ENCODE measurements around the gene PPARA.

PPARA gene

DNA sequence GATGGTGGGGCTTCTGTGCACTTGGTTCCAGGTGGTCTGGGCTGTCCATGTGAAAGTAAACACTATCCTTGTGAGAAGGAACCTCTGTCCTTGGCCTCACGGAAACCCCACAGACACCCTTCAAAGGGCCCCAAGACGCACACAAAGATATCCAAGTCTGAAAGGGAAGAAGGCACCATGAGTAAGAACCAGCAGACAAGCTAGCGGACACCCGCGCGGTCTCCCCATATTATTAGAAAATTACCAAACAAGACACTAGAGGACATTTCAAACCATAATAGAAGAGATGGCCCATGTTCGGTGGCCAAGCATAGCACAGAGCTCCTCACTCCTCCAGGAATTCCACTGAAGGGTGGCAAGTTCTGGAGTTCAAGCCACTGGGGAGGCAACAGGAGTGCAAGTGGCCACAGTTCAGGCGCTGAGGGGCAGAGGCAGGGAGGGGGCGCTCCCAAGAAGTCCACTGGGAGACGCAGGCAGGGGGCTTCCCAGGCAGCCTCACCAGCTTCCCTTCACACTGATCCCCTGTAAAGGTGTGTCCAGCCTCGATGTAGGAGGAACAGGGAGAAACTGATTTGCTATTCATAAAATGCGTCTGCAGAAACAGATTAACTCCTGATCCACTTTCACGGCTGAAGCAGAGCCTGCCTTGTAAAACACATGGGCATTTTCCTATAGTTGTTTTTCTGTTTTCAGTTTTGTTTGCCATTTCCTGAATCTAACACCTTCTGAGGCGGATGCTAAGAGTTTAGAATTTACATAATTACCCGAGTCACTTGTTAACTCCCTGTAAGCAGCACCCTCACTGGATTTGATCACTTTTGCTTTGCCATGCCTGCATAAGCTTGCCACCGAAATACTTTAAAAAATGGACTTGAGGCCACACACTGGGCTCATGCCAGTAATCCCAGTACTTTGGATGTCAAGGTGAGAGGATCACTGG, 9.1 kb upstream of the PPARA start:
- H4K20me1 ChIP-seq (ENCODE audit: insufficient read depth, low read length): no peaks in the 10 kb centered on the region
- H3K9ac ChIP-seq (ENCODE audit: low read length): no peak overlapping the region
- H3K4me1 ChIP-seq (ENCODE audit: insufficient read depth, low read length, severe bottlenecking): no peaks in the 10 kb centered on the region
- no peaks in the 10 kb centered on the region for H3K36me3 ChIP-seq (ENCODE audit: insufficient read depth, low read length)
- H3K4me3 ChIP-seq (ENCODE audit: low read depth, low read length, poor library complexity, severe bottlenecking): no peak overlapping the region
- H3K79me2 ChIP-seq (ENCODE audit: insufficient read depth, low read length): no peaks in the 10 kb centered on the region
- H3K27ac ChIP-seq (ENCODE audit: low read depth, low read length, poor library complexity, severe bottlenecking): no peak overlapping the region
- H2AFZ ChIP-seq (ENCODE audit: low read length): no peak overlapping the region
- H3K27me3 ChIP-seq (ENCODE audit: insufficient read depth, low read length): peaks cover 4% of the 10 kb centered on the region
- TF ChIP-seq, protein P1, sequence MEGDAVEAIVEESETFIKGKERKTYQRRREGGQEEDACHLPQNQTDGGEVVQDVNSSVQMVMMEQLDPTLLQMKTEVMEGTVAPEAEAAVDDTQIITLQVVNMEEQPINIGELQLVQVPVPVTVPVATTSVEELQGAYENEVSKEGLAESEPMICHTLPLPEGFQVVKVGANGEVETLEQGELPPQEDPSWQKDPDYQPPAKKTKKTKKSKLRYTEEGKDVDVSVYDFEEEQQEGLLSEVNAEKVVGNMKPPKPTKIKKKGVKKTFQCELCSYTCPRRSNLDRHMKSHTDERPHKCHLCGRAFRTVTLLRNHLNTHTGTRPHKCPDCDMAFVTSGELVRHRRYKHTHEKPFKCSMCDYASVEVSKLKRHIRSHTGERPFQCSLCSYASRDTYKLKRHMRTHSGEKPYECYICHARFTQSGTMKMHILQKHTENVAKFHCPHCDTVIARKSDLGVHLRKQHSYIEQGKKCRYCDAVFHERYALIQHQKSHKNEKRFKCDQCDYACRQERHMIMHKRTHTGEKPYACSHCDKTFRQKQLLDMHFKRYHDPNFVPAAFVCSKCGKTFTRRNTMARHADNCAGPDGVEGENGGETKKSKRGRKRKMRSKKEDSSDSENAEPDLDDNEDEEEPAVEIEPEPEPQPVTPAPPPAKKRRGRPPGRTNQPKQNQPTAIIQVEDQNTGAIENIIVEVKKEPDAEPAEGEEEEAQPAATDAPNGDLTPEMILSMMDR (IDR thresholded peaks at IDR 0.05; ENCODE audit: low read length): no peak
- TF ChIP-seq EZH2 (IDR thresholded peaks at IDR 0.05; ENCODE audit: borderline replicate concordance, low read length): no peak
- H3K9me3 ChIP-seq (ENCODE audit: low read length): no peaks in the 10 kb centered on the region
- H3F3A ChIP-seq (ENCODE audit: insufficient read depth, low read length): no peaks in the 10 kb centered on the region
- no peak overlapping the region for H3K4me2 ChIP-seq (ENCODE audit: low read length)
- no peaks in the 10 kb centered on the region for H3K9me2 ChIP-seq (ENCODE audit: low read depth, low read length)

DNA sequence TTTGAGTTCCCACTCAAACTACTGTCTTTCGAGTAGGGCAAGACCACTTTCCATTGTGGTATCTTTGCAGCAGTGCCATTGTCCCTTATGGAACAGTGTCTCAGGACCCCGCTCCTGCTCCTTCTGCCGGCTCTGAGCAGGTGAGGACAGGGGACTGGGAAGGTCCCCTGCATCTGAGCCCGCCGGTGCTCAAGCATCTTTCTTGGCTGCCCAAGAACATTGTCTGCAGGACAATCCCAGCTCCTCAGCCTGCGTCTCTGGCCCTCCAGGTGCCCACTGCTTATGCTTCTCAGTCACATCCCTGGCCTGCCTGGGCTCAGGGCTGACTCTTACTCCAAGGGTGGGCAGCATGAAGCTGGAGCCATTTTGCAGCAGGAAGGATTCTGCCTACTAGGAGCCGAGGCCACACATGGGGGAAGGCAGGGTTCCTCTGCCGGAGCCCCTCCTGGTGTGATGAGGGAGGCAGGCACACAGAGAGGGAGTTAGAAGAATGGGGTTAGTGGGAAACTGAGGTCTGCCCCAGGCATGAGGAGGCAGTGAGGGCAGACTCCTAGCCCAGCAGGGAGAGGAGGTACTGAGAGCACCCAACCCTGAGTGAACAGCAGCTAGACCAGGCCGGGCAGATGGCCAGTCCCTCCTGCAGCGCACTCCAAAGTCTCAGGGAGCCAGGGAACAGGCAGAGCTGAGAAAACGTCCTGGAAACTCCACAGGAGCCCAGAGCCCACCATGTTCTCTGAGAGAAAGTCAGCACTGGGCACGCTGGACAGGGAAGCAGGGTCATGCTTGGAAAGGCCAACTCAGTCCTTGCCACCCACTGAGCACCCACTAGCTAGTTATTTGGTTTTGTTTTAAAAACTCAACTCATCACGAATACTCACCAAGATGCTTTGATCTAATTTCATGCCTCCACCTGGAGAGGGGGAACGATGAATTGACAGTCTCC, 7.5 kb upstream of the PPARA start:
- no peaks in the 10 kb centered on the region for H3F3A ChIP-seq (ENCODE audit: insufficient read depth, low read length)
- no peak overlapping the region for H3K27ac ChIP-seq (ENCODE audit: low read depth, low read length, poor library complexity, severe bottlenecking)
- H2AFZ ChIP-seq (ENCODE audit: low read length): no peak overlapping the region
- no peak overlapping the region for H3K4me3 ChIP-seq (ENCODE audit: low read depth, low read length, poor library complexity, severe bottlenecking)
- H3K9me2 ChIP-seq (ENCODE audit: low read depth, low read length): no peaks in the 10 kb centered on the region
- no peaks in the 10 kb centered on the region for H3K79me2 ChIP-seq (ENCODE audit: insufficient read depth, low read length)
- H4K20me1 ChIP-seq (ENCODE audit: insufficient read depth, low read length): no peaks in the 10 kb centered on the region
- no peak overlapping the region for H3K4me2 ChIP-seq (ENCODE audit: low read length)
- H3K9me3 ChIP-seq (ENCODE audit: low read length): no peaks in the 10 kb centered on the region
- H3K9ac ChIP-seq (ENCODE audit: low read length): no peak overlapping the region
- H3K4me1 ChIP-seq (ENCODE audit: insufficient read depth, low read length, severe bottlenecking): no peaks in the 10 kb centered on the region
- TF ChIP-seq, protein P1 (IDR thresholded peaks at IDR 0.05; ENCODE audit: low read length): no peak
- TF ChIP-seq EZH2 (IDR thresholded peaks at IDR 0.05; ENCODE audit: borderline replicate concordance, low read length): no peak
- H3K36me3 ChIP-seq (ENCODE audit: insufficient read depth, low read length): no peaks in the 10 kb centered on the region
- H3K27me3 ChIP-seq (ENCODE audit: insufficient read depth, low read length): peaks cover 4% of the 10 kb centered on the region; the same call in 1 of the 2 replicates

DNA sequence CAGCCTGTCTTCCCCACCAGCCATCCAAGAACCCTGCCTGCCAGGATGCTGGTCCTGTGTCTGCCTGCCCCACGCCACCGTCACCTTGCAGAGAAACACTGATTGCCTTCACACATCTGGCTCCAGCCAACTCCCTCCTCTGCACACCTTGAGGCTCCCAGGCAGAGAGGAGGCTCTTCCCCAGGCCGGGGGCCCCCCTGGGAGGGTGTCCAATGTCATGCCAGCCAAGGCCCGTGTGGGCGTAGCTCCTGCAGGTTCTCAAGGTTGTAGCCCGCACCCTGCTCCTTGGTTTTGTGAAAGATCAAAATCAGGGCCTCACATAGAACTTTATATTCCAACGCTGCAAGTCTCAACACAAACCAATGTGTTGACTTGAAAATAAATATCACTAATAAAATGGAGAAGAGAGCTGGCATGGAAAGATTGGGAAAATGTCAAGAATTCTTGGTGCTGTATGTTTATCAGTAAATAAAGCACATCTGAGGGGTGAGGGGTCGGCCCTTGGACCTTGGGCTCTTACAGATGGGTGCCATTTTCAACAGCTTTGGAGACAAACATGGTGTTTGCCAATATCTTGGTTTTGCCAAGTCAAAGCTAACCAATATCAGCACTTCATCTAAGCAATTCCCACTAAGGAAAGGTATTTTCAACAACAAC, 6.7 kb upstream of the PPARA start:
- H4K20me1 ChIP-seq (ENCODE audit: insufficient read depth, low read length): no peaks in the 10 kb centered on the region

More for the DNA sequence above, 6.7 kb upstream of the PPARA start:
- Histone ChIP-seq H3K27ac (ENCODE audit: low read depth, low read length, poor library complexity, severe bottlenecking) (no peak overlapping the region), H3F3A (ENCODE audit: insufficient read depth, low read length) (no peaks in the 10 kb centered on the region), H3K4me1 (ENCODE audit: insufficient read depth, low read length, severe bottlenecking) (no peaks in the 10 kb centered on the region), H3K9ac (ENCODE audit: low read length) (no peak overlapping the region), H2AFZ (ENCODE audit: low read length) (no peak overlapping the region), H3K27me3 (ENCODE audit: insufficient read depth, low read length) (peaks cover 4% of the 10 kb centered on the region; the same call in 1 of the 2 replicates), H3K4me2 (ENCODE audit: low read length) (no peak overlapping the region), H3K36me3 (ENCODE audit: insufficient read depth, low read length) (no peaks in the 10 kb centered on the region), H3K9me3 (ENCODE audit: low read length) (no peaks in the 10 kb centered on the region), H3K4me3 (ENCODE audit: low read depth, low read length, poor library complexity, severe bottlenecking) (no peak overlapping the region), H3K79me2 (ENCODE audit: insufficient read depth, low read length) (no peaks in the 10 kb centered on the region), H3K9me2 (ENCODE audit: low read depth, low read length) (no peaks in the 10 kb centered on the region)
- TF ChIP-seq, protein P1 (IDR thresholded peaks at IDR 0.05; ENCODE audit: low read length): no peak
- TF ChIP-seq EZH2 (IDR thresholded peaks at IDR 0.05; ENCODE audit: borderline replicate concordance, low read length): no peak

Measured in OCI-LY1 (cell line).